Adrenal gland (tissue), 5 donors: ENCODE data around the gene BTN1A1.

Experiments
- POLR2A ChIP-seq, 2 donors: fragments of 450-650 bp; IDR thresholded peaks; one replicate each; pipeline ENCODE4 v1.6.1; 2017; ENCODE audit warnings: antibody characterized with exemption in 2 of 2, mild to moderate bottlenecking in 2 of 2, moderate library complexity in 1 of 2
- TF ChIP-seq, protein P1 (sequence below), 6 experiments: fragments of 450-650 bp in 4 of 6; fragments of 200-600 bp in 2 of 6; sonication (generic) in 1 of 6; IDR thresholded peaks; 1 replicate in 5 of 6; 2 replicates in 1 of 6; pipeline versions ENCODE4 v1.5.1 to v1.8.0; 2016 to 2021; ENCODE audit warnings: antibody characterized with exemption in 6 of 6, mild to moderate bottlenecking in 2 of 6, moderate library complexity in 1 of 6
- donor health status: DM: no; HTN: no; CAD: no.

DNA sequence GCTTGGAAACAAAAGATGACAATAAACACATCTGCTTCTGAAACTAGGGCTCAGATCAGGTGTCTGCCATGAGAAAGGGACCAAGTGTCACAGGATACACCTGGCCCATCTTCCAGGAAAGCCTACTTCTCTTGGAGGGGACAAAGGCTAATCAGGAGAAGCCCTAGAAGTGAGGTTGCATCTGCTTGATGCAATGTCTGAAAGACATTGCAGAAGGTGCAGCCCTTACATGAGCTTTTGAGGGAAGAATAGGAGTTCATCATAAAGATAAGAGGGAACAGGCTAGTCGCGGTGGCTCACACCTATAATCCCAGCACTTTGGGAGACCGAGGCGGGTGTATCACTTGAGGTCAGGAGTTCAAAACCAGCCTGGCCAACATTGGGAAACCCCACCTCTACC, 2.5 kb upstream of the BTN1A1 start:
- TF ChIP-seq, protein P1, sequence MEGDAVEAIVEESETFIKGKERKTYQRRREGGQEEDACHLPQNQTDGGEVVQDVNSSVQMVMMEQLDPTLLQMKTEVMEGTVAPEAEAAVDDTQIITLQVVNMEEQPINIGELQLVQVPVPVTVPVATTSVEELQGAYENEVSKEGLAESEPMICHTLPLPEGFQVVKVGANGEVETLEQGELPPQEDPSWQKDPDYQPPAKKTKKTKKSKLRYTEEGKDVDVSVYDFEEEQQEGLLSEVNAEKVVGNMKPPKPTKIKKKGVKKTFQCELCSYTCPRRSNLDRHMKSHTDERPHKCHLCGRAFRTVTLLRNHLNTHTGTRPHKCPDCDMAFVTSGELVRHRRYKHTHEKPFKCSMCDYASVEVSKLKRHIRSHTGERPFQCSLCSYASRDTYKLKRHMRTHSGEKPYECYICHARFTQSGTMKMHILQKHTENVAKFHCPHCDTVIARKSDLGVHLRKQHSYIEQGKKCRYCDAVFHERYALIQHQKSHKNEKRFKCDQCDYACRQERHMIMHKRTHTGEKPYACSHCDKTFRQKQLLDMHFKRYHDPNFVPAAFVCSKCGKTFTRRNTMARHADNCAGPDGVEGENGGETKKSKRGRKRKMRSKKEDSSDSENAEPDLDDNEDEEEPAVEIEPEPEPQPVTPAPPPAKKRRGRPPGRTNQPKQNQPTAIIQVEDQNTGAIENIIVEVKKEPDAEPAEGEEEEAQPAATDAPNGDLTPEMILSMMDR (IDR thresholded peaks at IDR 0.05): no peak
- TF ChIP-seq POLR2A (IDR thresholded peaks at IDR 0.05): no peak
